Left ventricle myocardium inferior (tissue), 1 donor: ENCODE measurements around the gene MGAT4D. TPM values are rescaled to one million over a fixed set of nuclear protein-coding genes. Genes with fewer than 3 reads are reported as not detected.
"Not testable (repeated sequence)": the region's sequence is repeated elsewhere in the genome, so short reads cannot be mapped to it uniquely, and the experiment has no call there.

Experiments
- DNase-seq: peaks from one replicate; pipeline ENCODE4 v3.0.0-alpha.2; 2020
- H3K27ac ChIP-seq: fragments of 200-600 bp; replicated peaks from 2 replicates; pipeline ENCODE4 v1.8.0; 2021
- H3K27me3 ChIP-seq: fragments of 200-600 bp; 2 replicates; pipeline ENCODE4 v1.8.0; 2021; ENCODE audit warnings: low read depth
- H3K36me3 ChIP-seq: fragments of 200-600 bp; 2 replicates; pipeline ENCODE4 v1.8.0; 2021
- H3K4me1 ChIP-seq: fragments of 200-600 bp; 2 replicates; pipeline ENCODE4 v1.8.0; 2021
- H3K4me3 ChIP-seq: fragments of 200-600 bp; 2 replicates; pipeline ENCODE4 v1.8.0; 2021; ENCODE audit warnings: mild to moderate bottlenecking, moderate library complexity
- H3K9me3 ChIP-seq: fragments of 200-600 bp; replicated peaks from 2 replicates; pipeline ENCODE4 v1.8.0; 2021
- CTCF ChIP-seq: fragments of 200-600 bp; IDR thresholded peaks from 2 replicates; pipeline ENCODE4 v1.8.0; 2021; ENCODE audit warnings: antibody characterized with exemption, mild to moderate bottlenecking, borderline replicate concordance
- intact Hi-C: fragments of 100-400 bp; cut with micrococcal nuclease; formaldehyde crosslinking; loops from one replicate; pipeline ENCODE4 v1.11.0; 2022
- total RNA-seq: library from RNA; stranded (reverse); fragmentation: NEBNext Ultra II Directional; extraction: Animal tissue kit (Norgen Biotek cat#: 25700); gene quantifications from one replicate; pipeline ENCODE4 v1.2.1, GENCODE V29; 2021
- donor health status: DM: no; HTN: yes; CAD: no; lungs with severe emphysema.

The MGAT4D gene
- total RNA-seq, 1 donor from 2014 or later: not detected

GRCh38 chr4:140463182-140463581, 34.9 kb downstream of the MGAT4D start:
- intact Hi-C loops: no loop called here
- Histone ChIP-seq H3K27ac (no peak overlapping the region), H3K4me3 (no peak overlapping the region), H3K36me3 (no peaks in the 10 kb centered on the region), H3K27me3 (no peaks in the 10 kb centered on the region), H3K9me3 (no peaks in the 10 kb centered on the region), H3K4me1 (no peaks in the 10 kb centered on the region)
- TF ChIP-seq CTCF: no peak
- no peak for DNase-seq

- no peak for TF ChIP-seq CTCF
- Histone ChIP-seq H3K27ac (no peak overlapping the region), H3K4me3 (no peak overlapping the region), H3K4me1 (no peaks in the 10 kb centered on the region), H3K27me3 (no peaks in the 10 kb centered on the region), H3K36me3 (no peaks in the 10 kb centered on the region), H3K9me3 (no peaks in the 10 kb centered on the region)
- DNase-seq: no peak
- intact Hi-C loops: no loop called here
These were observed 47.7 kb downstream of the MGAT4D start for GRCh38 chr4:140450352-140450751.

- no peak for TF ChIP-seq CTCF
- Histone ChIP-seq H3K27ac (no peak overlapping the region), H3K36me3 (no peaks in the 10 kb centered on the region), H3K27me3 (no peaks in the 10 kb centered on the region), H3K4me3 (no peak overlapping the region), H3K9me3 (no peaks in the 10 kb centered on the region), H3K4me1 (no peaks in the 10 kb centered on the region)
- DNase-seq: no peak
- intact Hi-C loops: no loop called here
These were observed 49.3 kb downstream of the MGAT4D start for GRCh38 chr4:140448830-140449229.

GRCh38 chr4:140448162-140448561, 49.9 kb downstream of the MGAT4D start:
- H3K27ac ChIP-seq: no peak overlapping the region
- no peak for DNase-seq
- H3K36me3 ChIP-seq: no peaks in the 10 kb centered on the region
- H3K4me1 ChIP-seq: no peaks in the 10 kb centered on the region
- no peaks in the 10 kb centered on the region for H3K27me3 ChIP-seq
- H3K9me3 ChIP-seq: no peaks in the 10 kb centered on the region
- H3K4me3 ChIP-seq: no peak overlapping the region
- no peak for TF ChIP-seq CTCF
- intact Hi-C loops: no loop called here

- intact Hi-C loops, DNase-seq, H3K27ac ChIP-seq, H3K9me3 ChIP-seq, H3K36me3 ChIP-seq, H3K27me3 ChIP-seq, H3K4me3 ChIP-seq, H3K4me1 ChIP-seq: not testable (repeated sequence)
These were observed 53.7 kb downstream of the MGAT4D start for GRCh38 chr4:140444347-140444746.

GRCh38 chr4:140439644-140440142, 58.4 kb downstream of the MGAT4D start:
- H3K27me3 ChIP-seq: no peaks in the 10 kb centered on the region
- DNase-seq: no peak
- no peak overlapping the region for H3K4me3 ChIP-seq
- no peak for TF ChIP-seq CTCF
- intact Hi-C loops: no loop called here
- H3K36me3 ChIP-seq: no peaks in the 10 kb centered on the region
- no peaks in the 10 kb centered on the region for H3K9me3 ChIP-seq
- no peaks in the 10 kb centered on the region for H3K4me1 ChIP-seq
- H3K27ac ChIP-seq: no peak overlapping the region
